Prostate gland (tissue), 2 donors: Measurements from ENCODE around the gene RPL12.

Experiments used
- POLR2AphosphoS5 ChIP-seq: sonication (generic); formaldehyde crosslinking; IDR thresholded peaks from one replicate; pipeline ENCODE4 v1.6.1; 2017; ENCODE audit warnings: antibody characterized with exemption
- TF ChIP-seq, protein P1 (sequence below), 4 experiments: fragments of 200-600 bp in 2 of 4; fragments of 450-650 bp in 2 of 4; sonication (generic) in 2 of 4; IDR thresholded peaks; 1 replicate in 3 of 4; 2 replicates in 1 of 4; pipeline ENCODE4 v1.5.1; 2016 to 2019; ENCODE audit warnings: antibody characterized with exemption in 4 of 4, mild to moderate bottlenecking in 2 of 4, moderate library complexity in 2 of 4

DNA sequence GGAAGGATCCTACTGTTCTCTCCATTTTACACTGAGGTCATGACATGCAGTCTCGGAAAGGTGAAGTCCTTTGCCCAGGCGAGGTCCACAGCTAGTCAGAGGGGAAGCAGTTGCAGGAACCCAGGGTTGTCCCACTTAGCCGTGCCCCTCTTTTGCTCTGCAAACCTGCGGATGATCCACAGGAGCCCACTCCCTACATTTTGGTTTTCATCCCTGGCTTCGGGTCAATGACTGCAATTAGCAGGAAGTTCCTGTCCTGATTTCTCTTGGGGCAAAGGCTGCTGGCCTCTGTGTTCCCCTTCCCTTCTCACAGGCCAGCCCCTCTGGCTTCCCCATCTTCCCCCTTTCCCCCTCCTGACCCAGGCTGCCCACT lies 52.9 kb downstream of the RPL12 start:
- TF ChIP-seq, protein P1, sequence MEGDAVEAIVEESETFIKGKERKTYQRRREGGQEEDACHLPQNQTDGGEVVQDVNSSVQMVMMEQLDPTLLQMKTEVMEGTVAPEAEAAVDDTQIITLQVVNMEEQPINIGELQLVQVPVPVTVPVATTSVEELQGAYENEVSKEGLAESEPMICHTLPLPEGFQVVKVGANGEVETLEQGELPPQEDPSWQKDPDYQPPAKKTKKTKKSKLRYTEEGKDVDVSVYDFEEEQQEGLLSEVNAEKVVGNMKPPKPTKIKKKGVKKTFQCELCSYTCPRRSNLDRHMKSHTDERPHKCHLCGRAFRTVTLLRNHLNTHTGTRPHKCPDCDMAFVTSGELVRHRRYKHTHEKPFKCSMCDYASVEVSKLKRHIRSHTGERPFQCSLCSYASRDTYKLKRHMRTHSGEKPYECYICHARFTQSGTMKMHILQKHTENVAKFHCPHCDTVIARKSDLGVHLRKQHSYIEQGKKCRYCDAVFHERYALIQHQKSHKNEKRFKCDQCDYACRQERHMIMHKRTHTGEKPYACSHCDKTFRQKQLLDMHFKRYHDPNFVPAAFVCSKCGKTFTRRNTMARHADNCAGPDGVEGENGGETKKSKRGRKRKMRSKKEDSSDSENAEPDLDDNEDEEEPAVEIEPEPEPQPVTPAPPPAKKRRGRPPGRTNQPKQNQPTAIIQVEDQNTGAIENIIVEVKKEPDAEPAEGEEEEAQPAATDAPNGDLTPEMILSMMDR (IDR thresholded peaks at IDR 0.05), result no peak
- no peak for TF ChIP-seq POLR2AphosphoS5
